Measurements from ENCODE around the gene MMP25.

DNA sequence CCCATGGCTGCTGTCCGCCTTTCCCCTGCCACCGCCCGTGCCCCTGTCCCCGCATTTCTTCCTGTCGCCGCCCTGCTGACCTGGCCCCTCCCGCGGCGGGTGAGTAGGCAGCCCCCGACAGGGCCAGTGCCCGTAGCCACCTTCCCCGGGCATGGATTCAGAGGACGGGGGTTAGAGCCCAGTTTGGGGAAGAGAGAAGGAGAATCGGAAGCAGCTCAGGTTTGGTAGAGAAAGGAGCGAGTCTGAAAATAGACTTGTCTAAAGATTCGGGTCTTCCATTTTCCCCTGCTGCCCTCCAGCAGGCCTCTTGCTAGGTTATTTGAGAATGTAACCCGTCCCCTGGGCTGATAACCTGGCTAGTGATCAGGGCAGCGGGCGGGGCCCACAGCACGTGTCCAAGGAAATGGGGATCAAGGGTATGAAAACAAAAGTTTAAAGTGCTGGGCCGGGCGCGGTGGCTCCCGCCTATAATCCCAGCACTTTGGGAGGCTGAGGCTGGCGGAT, 41.5 kb upstream of the MMP25 start:
- TF ChIP-seq, protein P1, sequence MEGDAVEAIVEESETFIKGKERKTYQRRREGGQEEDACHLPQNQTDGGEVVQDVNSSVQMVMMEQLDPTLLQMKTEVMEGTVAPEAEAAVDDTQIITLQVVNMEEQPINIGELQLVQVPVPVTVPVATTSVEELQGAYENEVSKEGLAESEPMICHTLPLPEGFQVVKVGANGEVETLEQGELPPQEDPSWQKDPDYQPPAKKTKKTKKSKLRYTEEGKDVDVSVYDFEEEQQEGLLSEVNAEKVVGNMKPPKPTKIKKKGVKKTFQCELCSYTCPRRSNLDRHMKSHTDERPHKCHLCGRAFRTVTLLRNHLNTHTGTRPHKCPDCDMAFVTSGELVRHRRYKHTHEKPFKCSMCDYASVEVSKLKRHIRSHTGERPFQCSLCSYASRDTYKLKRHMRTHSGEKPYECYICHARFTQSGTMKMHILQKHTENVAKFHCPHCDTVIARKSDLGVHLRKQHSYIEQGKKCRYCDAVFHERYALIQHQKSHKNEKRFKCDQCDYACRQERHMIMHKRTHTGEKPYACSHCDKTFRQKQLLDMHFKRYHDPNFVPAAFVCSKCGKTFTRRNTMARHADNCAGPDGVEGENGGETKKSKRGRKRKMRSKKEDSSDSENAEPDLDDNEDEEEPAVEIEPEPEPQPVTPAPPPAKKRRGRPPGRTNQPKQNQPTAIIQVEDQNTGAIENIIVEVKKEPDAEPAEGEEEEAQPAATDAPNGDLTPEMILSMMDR (IDR thresholded peaks at IDR 0.05), result no peak
- no peak for TF ChIP-seq EZH2 (IDR thresholded peaks at IDR 0.05; ENCODE audit: borderline replicate concordance, insufficient read depth, low read depth, low read length, poor library complexity, severe bottlenecking)
